ENCODE data around the gene SPINK4.
A peak's percentile ranks its signal among the peaks of the same experiment; 100 is the strongest.

Gene SPINK4

DNA sequence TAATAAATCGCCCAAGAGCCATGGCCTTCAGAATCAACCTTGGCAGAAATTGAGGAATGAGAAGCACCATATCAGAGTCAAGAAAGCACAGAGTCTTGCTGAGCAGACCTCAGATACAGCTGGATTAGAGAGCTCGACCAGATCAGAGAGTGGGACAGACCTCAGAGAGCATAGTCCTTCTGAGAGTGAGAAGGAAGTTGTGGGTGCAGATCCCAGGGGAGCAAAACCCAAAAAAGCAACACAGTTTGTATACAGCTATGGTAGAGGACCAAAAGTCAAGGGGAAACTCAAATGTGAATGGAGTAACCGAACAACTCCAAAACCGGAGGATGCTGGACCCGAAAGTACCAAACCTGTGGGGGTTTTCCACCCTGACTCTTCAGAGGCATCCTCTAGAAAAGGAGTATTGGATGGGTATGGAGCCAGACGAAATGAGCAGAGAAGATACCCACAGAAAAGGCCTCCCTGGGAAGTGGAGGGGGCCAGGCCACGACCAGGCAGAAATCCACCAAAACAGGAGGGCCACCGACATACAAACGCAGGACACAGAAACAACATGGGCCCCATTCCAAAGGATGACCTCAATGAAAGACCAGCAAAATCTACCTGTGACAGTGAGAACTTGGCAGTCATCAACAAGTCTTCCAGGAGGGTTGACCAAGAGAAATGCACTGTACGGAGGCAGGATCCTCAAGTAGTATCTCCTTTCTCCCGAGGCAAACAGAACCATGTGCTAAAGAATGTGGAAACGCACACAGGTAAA, 54.9 kb downstream of the SPINK4 start:
- no peak for DNase-seq

- DNase-seq = no peak
These were observed 55.6 kb downstream of the SPINK4 start for GRCh38 chr9:33295571-33295970.

GRCh38 chr9:33297432-33297831, 57.5 kb downstream of the SPINK4 start:
- DNase-seq = peak; percentile 15

All from CD4-positive, alpha-beta T cell treated with Interleukin-4 for 4 hours (primary cell).